GM18873 (cell line): ENCODE results near the gene FAM228A.
"Not testable (repeated sequence)": the region's sequence is repeated elsewhere in the genome, so short reads cannot be mapped to it uniquely, and the experiment has no call there.

ENCODE experiments used
- ATAC-seq: cut with Tn5 transposase; IDR thresholded peaks from one replicate; pipeline ENCODE4 v1.9.1; 2021; ENCODE audit warnings: mild to moderate bottlenecking, moderate library complexity, moderate number of reproducible peaks; ENCODE audit not compliant: unreplicated experiment, low FRiP score

FAM228A gene

DNA sequence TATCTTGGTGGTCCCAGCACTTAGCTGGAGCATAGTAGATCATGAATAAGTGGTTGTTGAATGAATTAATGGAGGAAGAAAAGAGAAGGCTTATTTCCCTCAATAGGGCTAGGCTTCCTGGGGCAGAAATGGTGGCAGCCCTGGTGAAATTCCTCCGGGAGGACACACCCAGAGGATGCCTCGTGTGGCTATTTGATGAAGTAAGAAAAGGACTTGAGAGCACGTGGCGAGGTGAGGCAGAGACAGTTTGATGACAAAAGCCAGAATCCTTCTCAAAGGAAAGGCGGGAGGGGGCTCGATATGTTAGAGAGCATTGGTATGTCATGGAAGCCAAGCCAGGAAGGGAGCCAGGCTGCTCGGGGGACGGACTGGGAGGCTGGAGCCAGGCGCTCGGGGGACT lies 14.7 kb downstream of the FAM228A start:
- no peak for ATAC-seq

DNA sequence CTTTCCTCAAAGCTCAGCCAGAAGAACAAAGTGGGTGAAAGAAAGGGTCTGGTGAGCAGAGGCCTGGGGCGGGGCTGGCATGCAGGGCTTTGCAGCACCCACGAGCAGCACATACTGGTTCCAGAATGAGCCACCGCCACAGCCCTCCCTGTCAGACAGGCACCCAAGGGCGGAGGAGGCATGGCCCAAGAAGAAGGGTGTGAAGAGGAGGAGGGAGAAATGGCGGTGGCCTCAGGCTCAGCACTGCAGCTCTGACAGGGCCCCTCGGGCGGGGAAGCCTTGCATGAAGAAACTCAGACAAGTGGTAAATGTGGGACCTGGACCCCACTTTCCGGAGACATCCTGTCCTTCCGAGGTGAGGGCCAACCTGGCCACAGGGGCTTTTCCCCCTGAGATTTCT lies 15.7 kb downstream of the FAM228A start:
- no peak for ATAC-seq

DNA sequence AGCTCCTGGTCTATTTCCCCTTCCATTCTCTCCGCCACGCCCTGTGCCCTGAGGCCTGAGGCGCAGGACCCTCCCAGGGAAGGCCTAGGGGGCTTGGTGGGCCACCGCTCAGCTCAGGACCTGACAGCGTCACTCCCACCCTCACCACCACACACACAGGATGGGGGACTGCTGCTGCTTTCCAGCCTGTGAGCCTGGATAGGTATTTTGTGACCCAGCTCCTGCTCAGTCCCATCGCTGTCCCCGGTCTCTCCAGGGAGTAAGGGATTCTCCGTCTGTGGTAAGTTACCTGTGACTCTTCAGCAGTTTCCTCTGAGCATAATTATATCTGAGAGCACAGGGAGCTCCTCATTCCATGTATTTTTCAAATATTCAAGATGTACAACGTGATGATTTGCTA lies 16.3 kb downstream of the FAM228A start:
- no peak for ATAC-seq

DNA sequence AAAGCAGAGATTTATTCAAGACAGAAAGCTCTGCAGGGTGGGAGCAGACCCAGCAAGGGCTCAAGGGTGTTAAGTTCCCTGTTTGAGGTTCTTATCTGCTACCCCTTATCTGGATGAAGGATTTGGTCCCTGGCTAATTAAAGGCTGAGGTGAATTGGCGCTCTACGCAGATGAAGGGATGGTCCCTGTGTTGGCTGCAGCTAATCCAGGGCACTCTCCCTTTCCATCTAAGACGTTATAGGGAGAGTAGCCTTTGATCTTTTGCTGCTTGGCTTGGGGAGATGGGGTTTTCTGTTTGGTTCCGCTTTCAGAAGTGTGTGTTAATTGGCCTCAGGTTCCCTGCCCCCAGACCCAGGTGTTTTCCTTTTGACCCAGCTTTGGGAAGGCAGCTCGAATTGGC lies 17.0 kb downstream of the FAM228A start:
- ATAC-seq, result no peak

DNA sequence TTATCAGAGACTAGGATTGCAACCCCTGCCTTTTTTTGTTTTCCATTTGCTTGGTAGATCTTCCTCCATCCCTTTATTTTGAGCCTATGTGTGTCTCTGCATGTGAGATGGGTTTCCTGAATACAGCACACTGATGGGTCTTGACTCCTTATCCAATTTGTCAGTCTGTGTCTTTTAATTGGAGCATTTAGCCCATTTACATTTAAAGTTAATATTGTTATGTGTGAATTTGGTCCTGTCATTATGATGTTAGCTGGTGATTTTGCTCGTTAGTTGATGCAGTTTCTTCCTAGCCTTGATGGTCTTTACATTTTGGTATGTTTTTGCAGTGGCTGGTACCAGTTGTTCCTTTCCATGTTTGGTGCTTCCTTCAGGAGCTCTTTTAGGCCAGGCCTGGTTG lies 22.4 kb downstream of the FAM228A start:
- ATAC-seq, result not testable (repeated sequence)

DNA sequence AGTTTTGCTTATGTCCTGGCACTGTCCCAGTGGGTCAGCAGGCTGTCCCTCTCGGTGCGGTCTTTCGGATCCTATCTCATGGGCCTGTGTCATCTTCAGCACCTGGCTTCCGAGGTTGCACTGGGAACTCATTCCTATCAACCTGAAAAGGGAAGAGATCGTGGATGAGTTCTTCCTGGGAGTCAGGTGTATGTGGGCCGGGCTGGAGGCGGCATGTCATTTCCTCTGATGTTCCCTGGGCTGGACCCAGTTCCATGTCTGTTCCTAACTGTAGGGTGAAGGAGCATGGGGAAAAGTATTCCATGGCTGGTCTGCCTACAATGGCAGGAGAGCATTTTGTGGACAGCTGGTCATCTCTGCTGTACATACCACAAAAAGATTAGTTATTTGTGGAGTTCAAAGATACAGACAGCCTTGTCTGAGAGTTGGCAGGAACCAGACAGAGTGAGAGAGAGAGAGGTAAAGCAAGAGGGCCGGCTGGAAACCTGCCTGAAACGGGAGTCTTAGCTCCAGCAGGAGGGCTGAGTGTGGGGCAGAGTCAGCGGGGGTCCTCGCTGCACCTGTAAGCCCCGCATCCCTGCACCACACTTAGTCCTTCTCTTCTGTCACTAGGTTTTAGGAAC lies 25.2 kb downstream of the FAM228A start:
- no peak for ATAC-seq

DNA sequence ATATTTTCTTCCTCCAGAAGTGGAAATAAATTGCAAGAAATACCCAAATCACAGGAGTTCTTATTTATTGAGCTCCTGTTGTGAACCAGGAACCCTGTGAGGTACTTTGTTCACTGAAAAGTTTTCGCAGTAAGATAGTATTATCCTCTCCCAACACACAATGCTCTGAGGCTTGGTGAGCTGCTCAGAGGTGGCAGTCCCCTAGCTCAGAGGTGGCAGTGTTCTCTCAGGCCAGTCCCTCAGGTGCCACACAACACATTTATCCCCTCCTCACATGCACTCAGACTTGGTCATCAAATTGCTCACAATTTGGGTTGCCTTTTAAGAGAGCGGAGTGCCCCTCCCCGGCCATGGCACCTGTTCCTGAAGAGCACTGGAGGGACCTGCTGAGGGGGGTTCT lies 25.9 kb downstream of the FAM228A start:
- no peak for ATAC-seq

DNA sequence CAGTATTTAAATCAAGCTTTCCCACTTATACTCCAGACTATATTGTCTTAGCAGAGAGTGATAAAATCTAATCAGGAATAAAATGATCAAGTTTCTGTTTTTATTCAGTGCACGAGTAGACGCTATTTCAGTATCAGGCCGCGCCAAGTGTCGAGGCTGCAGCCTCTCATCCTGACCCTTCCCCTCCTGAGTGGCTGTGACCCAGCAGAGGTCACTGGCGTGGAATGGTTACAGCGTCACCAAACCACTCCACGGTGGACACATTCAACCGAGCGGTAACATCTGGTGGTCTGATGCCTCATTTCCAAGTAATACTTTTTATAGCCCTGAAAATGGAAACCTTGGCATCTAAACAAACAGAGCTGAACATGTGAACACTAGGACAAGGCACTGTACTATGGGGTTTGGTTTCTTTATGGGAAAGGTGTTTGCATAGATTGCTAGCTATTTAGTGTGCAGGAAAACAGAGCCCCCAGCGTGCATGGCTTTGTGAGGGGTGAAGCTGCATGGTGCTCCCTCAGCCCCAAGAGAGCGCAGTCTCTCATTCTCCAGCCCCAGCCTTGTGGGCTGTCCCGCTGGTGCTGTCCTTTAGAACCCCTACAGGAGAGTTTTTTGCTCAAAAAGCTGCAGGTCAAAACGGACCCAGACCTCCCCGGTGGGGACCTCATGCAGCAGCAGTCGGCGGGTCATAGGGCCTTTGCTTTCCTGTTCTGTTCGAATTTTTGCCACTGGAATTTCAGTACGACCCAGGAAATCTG lies 28.4 kb downstream of the FAM228A start:
- no peak for ATAC-seq

DNA sequence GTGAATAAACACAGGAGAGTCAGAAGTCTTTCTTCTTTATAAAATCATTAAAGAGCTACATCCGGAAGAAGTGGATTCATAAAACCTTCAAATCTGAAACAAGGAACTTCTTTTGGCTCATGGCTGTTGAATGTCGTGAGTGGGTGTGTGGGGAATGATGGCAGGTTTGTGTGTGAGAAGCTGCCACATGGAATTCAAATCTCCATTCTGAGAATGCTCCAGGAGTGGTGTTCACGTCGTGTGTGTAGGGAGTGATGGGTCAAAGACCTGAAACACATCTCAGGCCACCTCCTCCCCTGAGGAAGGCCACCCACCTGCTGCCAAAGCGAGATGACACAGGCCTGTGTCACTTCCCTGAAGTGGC lies 28.9 kb downstream of the FAM228A start:
- no peak for ATAC-seq

DNA sequence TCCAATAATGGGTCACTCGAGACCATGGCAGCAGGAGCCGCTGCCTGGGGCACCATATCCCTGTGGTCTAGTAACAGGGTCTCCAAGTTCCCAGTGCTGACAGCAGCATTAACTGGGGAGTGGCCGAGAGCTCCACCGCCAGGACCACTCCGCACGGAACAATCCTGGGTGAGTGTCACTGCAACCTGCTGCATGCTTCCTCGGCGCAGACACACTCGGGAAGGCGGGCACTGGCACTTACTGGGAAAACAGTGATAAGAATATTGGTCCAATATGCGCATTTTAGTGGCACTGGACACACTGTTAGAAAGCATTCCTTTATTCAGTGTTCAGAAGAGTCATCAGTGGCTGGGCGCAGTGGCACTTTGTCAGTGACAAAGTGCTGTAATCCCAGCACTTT lies 29.7 kb downstream of the FAM228A start:
- no peak for ATAC-seq

DNA sequence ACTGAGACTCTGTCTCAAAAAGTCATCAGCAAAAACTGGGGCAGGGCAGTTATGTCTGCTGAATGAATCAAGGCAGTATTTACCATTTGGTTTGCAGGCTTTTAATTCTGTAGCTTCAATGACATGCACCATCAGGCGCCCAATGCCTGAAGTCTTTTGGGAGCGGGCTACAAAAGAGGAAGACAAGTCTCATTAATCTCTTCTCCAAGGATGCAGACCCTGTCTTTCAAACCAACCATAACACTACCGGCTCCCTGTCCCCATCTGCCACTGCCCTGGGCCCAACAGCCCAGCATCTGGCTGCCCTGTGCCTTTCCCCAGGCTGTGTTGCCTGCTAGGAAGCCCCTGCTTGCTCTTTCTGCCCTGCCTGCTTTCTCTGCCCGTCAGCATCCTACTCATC lies 30.3 kb downstream of the FAM228A start:
- ATAC-seq, result no peak

DNA sequence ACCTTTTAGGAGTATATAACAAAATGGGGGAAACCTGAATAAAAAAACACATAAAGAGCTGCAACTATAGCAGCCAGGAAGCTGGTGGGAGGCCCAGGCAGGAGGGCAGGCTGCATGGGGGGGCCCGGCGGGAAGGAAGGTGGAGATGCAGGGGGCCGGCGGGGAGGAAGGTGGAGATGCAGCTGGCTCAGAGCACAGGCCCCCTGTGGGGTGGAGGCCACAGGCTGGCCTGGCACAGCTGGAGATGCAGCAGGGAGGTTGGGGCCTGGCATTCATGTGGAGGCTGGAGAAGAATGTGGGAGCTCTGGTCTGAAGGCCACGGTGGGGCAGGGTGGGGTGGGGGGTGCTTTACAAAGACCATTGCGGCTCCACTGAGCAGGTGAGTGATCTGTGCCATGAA lies 31.4 kb downstream of the FAM228A start:
- ATAC-seq, result no peak

DNA sequence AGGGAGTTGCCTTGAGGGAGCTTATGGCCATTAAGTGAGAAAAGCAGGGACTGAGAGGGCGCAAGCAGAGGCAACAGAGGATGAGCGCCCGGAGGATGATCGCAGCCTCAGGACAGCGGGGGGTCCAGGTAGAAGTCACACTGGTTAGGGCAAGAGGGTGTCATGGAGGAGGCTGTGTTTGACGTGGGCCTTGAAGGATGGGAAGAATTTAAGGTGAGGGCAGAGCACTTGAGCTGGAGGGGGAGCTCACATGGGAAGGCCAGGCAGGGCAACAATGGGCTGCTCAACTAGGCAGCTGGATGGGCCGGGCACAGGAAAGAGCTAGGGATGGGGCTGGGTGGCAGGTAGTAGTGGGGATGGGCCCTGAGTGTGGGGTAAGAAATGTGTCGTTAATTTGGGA lies 31.9 kb downstream of the FAM228A start:
- no peak for ATAC-seq

DNA sequence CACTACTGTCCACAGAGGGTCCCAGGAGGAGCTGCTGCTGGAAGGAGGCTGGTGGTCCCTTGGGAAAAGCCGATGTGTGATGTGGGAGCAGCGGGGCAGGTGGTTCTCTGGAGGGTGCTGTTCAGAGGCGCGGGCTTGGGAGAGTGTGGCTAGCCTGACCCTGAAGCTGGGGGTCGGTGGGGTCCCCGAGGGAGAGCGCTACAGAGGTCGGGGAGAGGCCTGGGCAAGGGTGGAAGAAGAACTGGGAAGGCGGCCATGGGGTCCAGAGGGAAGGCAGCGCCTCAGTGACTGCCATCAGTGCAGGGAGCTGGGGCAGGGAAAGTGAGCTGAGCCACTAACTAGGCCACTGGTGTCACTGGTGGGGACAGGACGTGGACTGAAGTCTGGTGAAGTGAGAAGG lies 32.5 kb downstream of the FAM228A start:
- no peak for ATAC-seq

DNA sequence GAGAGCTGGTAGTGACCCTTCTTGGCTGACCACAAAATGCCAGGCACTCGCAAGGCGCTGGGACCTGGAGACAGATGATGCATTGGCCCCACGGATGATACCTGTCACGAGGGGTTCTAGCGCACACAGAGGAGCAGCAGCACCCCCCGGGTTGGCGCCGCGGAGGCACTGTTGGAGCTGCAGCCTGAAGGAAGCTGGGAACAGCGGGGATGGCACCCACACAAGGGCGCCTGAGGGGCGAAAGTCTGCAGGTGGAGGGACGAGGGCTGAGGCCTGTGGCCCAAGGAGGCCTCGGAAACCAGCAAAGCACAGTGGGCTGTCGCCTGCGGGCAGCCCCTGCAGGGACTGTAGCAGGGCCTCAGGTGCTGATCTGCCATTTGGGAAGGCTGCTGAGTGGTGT lies 33.6 kb downstream of the FAM228A start:
- no peak for ATAC-seq

DNA sequence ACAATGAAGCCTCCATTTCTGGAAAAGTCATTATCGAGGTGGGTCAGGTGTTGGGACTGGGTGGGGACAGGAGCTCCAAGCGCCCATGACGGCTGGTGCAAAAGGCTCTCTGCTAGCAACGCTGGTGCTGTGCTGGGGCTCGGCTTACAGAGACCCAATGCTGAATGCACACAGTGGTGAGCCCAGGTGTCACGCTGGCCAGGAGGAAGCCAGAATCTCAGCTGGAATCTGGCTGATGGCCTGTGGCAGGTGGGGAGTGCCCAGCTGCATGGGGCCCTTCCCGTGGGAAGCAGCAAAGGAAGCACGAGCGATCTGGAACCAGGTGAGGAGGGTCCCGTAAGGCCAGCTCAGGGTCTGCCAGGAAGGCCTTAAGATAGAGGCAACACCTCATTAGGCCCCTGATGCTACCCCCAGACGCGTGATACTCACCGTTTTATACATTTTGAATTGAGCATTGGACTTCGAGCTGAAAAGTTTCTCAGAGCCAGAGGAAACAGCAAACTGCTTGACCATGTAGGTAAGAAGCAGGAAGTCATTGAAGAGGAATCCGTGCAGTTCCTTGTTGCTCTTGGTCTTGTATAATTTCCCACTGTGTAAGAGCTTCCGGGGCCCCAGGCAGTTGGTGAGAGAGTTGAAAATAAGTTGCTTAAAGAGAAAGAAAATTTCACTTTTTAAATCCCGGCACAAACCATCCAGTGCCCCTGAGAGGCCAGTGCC lies 34.7 kb downstream of the FAM228A start:
- no peak for ATAC-seq

DNA sequence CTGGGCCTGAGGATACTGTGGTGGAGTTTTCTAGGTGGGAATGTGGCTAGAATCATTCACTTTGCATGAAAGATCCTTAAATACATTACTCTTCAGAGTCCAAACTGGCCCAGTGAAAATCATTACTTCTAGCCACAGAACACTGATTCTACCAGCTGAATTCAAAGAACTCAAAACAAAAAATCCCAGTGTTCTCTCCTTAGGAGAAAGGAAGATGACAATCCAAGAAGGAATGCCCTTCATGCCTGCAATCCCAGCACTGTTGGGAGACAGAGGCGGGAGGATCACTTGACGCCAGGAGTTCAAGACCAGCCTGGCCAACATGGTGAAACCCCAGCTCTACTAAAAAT lies 35.2 kb downstream of the FAM228A start:
- no peak for ATAC-seq

DNA sequence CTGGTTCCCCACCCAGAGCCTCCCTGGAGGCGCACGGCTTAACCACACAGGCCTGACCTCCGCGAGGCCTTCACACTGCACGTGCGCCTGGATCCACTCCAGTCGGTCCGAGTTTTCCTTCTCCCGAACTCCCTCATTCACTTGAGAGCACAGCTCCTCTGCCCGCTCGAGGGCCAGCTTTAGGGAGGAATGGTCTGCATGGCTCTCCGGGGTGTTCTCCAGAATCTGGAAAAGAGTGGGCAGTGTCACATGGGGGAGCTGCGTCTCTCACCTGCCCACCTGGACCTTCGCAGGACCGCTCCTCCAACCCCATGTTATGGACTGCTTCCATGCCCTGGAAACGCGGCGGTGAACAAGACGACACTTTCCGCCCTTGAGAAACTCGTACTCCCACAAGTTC lies 35.9 kb downstream of the FAM228A start:
- ATAC-seq, result no peak

DNA sequence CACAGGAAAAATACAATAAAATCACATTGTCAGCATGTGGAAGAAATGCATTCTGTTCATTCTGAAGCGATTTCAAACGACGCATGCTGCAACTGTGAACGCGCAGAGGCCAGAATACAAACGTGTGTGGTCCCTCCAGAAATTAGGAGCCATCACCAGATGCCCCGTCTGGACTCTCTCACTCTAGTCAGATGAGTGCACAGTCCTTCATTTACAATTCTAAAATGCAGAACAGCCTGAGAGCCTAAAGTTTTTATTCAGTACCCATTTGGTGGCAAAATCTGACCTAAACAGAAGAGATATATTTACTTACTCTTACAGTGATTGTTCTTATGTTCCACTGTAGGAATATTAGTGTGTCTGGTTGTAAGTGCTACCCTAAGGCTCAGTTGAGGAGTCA lies 36.6 kb downstream of the FAM228A start:
- ATAC-seq, result no peak

DNA sequence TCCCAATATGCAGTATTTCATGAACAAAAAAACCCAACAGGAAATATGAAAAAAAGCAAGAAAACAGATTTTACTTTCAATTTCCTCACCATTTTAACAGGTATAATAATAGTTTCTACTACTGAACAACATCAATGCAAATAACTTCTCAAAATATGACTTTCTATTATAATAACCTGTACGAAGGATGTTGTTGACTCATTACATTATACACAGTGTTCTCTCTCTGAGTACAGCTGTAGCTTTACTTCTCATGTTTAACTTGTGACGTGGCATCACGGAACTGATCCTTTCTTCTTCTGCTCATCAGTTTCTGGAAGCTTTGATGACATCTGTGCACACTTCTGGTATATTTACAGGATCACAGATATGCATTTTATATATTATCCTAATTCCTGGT lies 40.0 kb downstream of the FAM228A start:
- ATAC-seq, result peak; percentile 86

DNA sequence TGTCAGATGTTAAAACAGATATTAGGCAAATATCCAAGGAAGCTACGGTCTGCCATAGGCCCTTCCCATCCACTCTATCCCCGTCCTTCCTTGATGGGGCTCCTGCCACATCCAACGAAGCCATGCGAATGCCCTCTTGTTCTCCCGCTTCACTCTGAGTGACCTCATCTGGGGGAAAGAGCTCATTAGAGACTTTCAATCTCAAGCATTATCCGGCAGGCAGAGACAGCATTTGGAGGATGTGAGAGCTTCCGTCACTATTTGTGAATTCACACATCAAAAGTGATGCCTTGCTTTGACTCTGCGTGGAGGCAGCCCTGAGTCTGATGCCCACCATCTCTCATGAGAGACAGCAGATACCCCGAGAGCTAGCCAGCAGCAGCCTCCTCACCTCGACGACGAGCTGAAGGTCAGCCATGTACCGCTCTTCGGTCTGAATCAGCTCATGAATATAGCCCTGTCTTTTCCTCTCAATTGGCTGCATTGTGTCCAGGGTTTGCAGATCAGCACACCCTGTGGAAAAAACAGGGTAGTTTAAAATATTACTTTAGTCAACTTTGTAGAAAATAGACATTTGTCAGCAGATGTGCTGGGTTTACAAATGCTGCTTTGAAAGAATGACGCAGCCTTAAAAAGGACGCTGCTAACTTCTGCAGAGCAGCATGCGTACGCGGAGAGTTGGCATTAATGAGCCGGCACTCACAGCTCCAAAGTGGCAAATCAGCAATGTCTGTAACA lies 45.9 kb downstream of the FAM228A start:
- ATAC-seq, result no peak
